A549 (cell line): Measurements from ENCODE around the gene SEL1L3. TPM values are rescaled to one million over a fixed set of nuclear protein-coding genes. Genes with fewer than 3 reads are reported as not detected.

ENCODE experiments used
- ATAC-seq, 2 experiments: fragments of 200-7000 bp in 1 of 2; fragments of >200 bp in 1 of 2; cut with Nextera tagmentation in 1 of 2; cut with Tn5 transposase in 1 of 2; 3 replicates each; pipeline versions ENCODE4 v1.8.0 to v1.9.1; 2018 to 2020; ENCODE audit warnings: mild to moderate bottlenecking in 1 of 2, moderate library complexity in 1 of 2
- CTCF ChIA-PET: fragments of 300-600 bp; sonication (Branson Sonifier 250); formaldehyde crosslinking; extraction: SDS; loops from one replicate; lab custom pipeline; 2021; ENCODE audit warnings: antibody characterized with exemption, inconsistent platforms; lab: Yijun Ruan, JAX
- POLR2A ChIA-PET: fragments of 350-600 bp; formaldehyde crosslinking; extraction: SDS; loops from one replicate; lab custom pipeline; 2021; ENCODE audit warnings: antibody characterized with exemption, inconsistent platforms; lab: Yijun Ruan, JAX
- DNase-seq, 2 experiments: peaks; one replicate each; pipeline versions ENCODE4 v3.0.0 to v3.0.0-alpha.2; 2011 to 2016; ENCODE audit warnings: low read depth in 1 of 2, low spot score in 1 of 2
- FAIRE-seq: peaks from 2 replicates; lab custom pipeline; 2011; peaks lifted over from hg19 to GRCh38; lab: Jason Lieb, UNC
- H3K27ac ChIP-seq, 2 experiments: fragments of >200 bp; sonication (Bioruptor Twin); formaldehyde crosslinking; 3 replicates each; pipeline ENCODE4 v1.5.1; 2016 to 2017
- H3K4me1 ChIP-seq: fragments of >200 bp; sonication (Bioruptor Twin); formaldehyde crosslinking; 3 replicates; pipeline ENCODE4 v1.6.1; 2016
- H3K4me2 ChIP-seq: fragments of >200 bp; sonication (Bioruptor Twin); formaldehyde crosslinking; 3 replicates; pipeline ENCODE4 v1.6.1; 2016
- H3K4me3 ChIP-seq: fragments of >200 bp; sonication (Bioruptor Twin); formaldehyde crosslinking; 3 replicates; pipeline ENCODE4 v1.5.1; 2016
- H3K9me3 ChIP-seq: fragments of >200 bp; sonication (Bioruptor Twin); formaldehyde crosslinking; 3 replicates; pipeline ENCODE4 v1.6.1; 2016
- BHLHE40 ChIP-seq: IDR thresholded peaks from 2 replicates; pipeline ENCODE4 v1.6.1; 2012; ENCODE audit warnings: low read depth, low read length, inconsistent platforms
- CHD2 ChIP-seq: fragments of 150-350 bp; IDR thresholded peaks from 2 replicates; pipeline ENCODE4 v1.6.1; 2014; ENCODE audit warnings: low read length; ENCODE audit not compliant: partially characterized antibody
- CTCF ChIP-seq: fragments of >200 bp; sonication (Bioruptor Twin); formaldehyde crosslinking; IDR thresholded peaks from 3 replicates; pipeline ENCODE4 v1.5.1; 2016
- E2F6 ChIP-seq: IDR thresholded peaks from 2 replicates; pipeline ENCODE4 v1.6.1; 2012; ENCODE audit warnings: low read depth, borderline replicate concordance
- ELK1 ChIP-seq: fragments of 150-350 bp; IDR thresholded peaks from 2 replicates; pipeline ENCODE4 v1.6.1; 2014; ENCODE audit warnings: low read depth, mild to moderate bottlenecking, low read length
- FOSL2 ChIP-seq, 2 experiments: fragments of 450-650 bp in 1 of 2; fragments of >200 bp in 1 of 2; sonication (Bioruptor Twin) in 1 of 2; formaldehyde crosslinking; IDR thresholded peaks; 2 replicates each; pipeline versions ENCODE4 v1.5.0 to v1.6.1; 2016 to 2020; ENCODE audit warnings: mild to moderate bottlenecking in 1 of 2, moderate library complexity in 1 of 2
- GATA3 ChIP-seq: IDR thresholded peaks from 2 replicates; pipeline ENCODE4 v1.6.1; 2012; ENCODE audit warnings: borderline replicate concordance
- HEYL ChIP-seq: fragments of 250-450 bp; sonication (Bioruptor Pico); IDR thresholded peaks from 2 replicates; pipeline ENCODE4 v1.8.0; 2021; ENCODE audit warnings: mild to moderate bottlenecking, moderate library complexity
- HOXA7 ChIP-seq: fragments of 250-450 bp; sonication (Bioruptor Pico); IDR thresholded peaks from 2 replicates; pipeline ENCODE4 v1.5.0; 2020; ENCODE audit warnings: mild to moderate bottlenecking, moderate library complexity
- HOXB13 ChIP-seq: fragments of 250-450 bp; sonication (Bioruptor Pico); IDR thresholded peaks from 2 replicates; pipeline ENCODE4 v1.5.0; 2020; ENCODE audit warnings: low read depth, mild to moderate bottlenecking, moderate library complexity
- KDM5A ChIP-seq: fragments of 200-600 bp; sonication (generic); IDR thresholded peaks from 2 replicates; pipeline ENCODE4 v1.6.1; 2016; ENCODE audit warnings: antibody characterized with exemption, mild to moderate bottlenecking
- NPAS2 ChIP-seq: fragments of 250-450 bp; sonication (Bioruptor Pico); IDR thresholded peaks from 2 replicates; pipeline ENCODE4 v1.8.0; 2022; ENCODE audit warnings: mild to moderate bottlenecking, moderate library complexity, borderline replicate concordance
- POLR2AphosphoS2 ChIP-seq: conservative IDR thresholded peaks from 2 replicates; pipeline ENCODE4 v1.6.1; 2012; ENCODE audit warnings: low read length, improper control_type of control experiment, inconsistent platforms
- RAD21 ChIP-seq, 2 experiments: fragments of >200 bp in 1 of 2; sonication (Bioruptor Twin) in 1 of 2; formaldehyde crosslinking in 1 of 2; IDR thresholded peaks in 1 of 2; conservative IDR thresholded peaks in 1 of 2; 2 replicates in 1 of 2; 3 replicates in 1 of 2; pipeline ENCODE4 v1.6.1; 2012 to 2018; ENCODE audit warnings: inconsistent platforms in 1 of 2
- RARB ChIP-seq: fragments of 250-450 bp; sonication (Bioruptor Pico); IDR thresholded peaks from 2 replicates; pipeline ENCODE4 v1.8.0; 2021; ENCODE audit warnings: mild to moderate bottlenecking, moderate library complexity
- RCOR1 ChIP-seq: fragments of 150-350 bp; IDR thresholded peaks from 2 replicates; pipeline ENCODE4 v1.6.1; 2014; ENCODE audit warnings: antibody characterized with exemption, low read length, low read depth
- REST ChIP-seq: fragments of 200-600 bp; sonication (generic); IDR thresholded peaks from 2 replicates; pipeline ENCODE4 v1.6.1; 2016; ENCODE audit warnings: antibody characterized with exemption, mild to moderate bottlenecking, moderate library complexity
- RFX5 ChIP-seq: fragments of 450-650 bp; IDR thresholded peaks from 2 replicates; pipeline ENCODE4 v1.7.1; 2014; ENCODE audit warnings: antibody characterized with exemption, mild to moderate bottlenecking, moderate library complexity
- ZSCAN20 ChIP-seq: fragments of 250-450 bp; sonication (Bioruptor Pico); IDR thresholded peaks from 2 replicates; pipeline ENCODE4 v1.8.0; 2022; ENCODE audit warnings: mild to moderate bottlenecking, moderate library complexity
- WGBS: methylation state at CpG from one replicate; pipeline ENCODE4 v1.1.6; 2017; ENCODE audit errors: missing lambda C conversion rate; 5-methylcytosine and 5-hydroxymethylcytosine counted together
- polyA plus RNA-seq, 4 experiments: library from polyadenylated mRNA; depleted of rRNA in 3 of 4; stranded (reverse); fragments of >200 nt; fragmentation: RNase III in 1 of 4; extraction: RNeasy Plus Mini Kit Qiagen cat#74134 plus additional on column Dnase treatment in 1 of 4; gene quantifications; 2 replicates in 3 of 4; 3 replicates in 1 of 4; pipeline ENCODE4 v1.2.3, GENCODE V29; 2011 to 2017
- TF ChIP-seq, protein P1 (sequence below): fragments of >200 bp; sonication (Bioruptor Twin); formaldehyde crosslinking; IDR thresholded peaks from 3 replicates; pipeline ENCODE4 v1.6.1; 2016

Gene SEL1L3
- polyA plus RNA-seq, 2 of the 4 experiments (the other 2 are of a cell fraction), result 26.1 to 27.0 TPM

GRCh38 chr4:25750874-25751273 is 111.9 kb downstream of the SEL1L3 start:
- POLR2A ChIA-PET, result no interaction called here
- no peak for FAIRE-seq
- Histone ChIP-seq H3K4me2 (no peak overlapping the region), H3K4me1 (no peaks in the 10 kb centered on the region)
- no peak for DNase-seq
- no peak for ATAC-seq
- TF ChIP-seq E2F6, result no peak
- TF ChIP-seq, protein P1, sequence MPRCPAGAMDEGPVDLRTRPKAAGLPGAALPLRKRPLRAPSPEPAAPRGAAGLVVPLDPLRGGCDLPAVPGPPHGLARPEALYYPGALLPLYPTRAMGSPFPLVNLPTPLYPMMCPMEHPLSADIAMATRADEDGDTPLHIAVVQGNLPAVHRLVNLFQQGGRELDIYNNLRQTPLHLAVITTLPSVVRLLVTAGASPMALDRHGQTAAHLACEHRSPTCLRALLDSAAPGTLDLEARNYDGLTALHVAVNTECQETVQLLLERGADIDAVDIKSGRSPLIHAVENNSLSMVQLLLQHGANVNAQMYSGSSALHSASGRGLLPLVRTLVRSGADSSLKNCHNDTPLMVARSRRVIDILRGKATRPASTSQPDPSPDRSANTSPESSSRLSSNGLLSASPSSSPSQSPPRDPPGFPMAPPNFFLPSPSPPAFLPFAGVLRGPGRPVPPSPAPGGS, result no peak
- TF ChIP-seq NPAS2 (CRISPR knock-in tag), result no peak
- no peak for TF ChIP-seq RARB
- no peak for TF ChIP-seq CTCF
- no peak for TF ChIP-seq RAD21 (conservative IDR thresholded peaks at IDR 0.05 in 1 of 2, IDR thresholded peaks at IDR 0.05 in 1 of 2)
- no peak for TF ChIP-seq HOXB13
- no peak for TF ChIP-seq POLR2AphosphoS2
- TF ChIP-seq CHD2, result no peak
- no peak for TF ChIP-seq RCOR1
- no peak for TF ChIP-seq KDM5A
- no peak for TF ChIP-seq ZSCAN20 (CRISPR knock-in tag)
- TF ChIP-seq REST, result no peak
- TF ChIP-seq HOXA7 (CRISPR knock-in tag), result no peak
- no peak for TF ChIP-seq HEYL (CRISPR knock-in tag)
- no peak for TF ChIP-seq ELK1
- TF ChIP-seq BHLHE40, result no peak
- TF ChIP-seq RFX5, result no peak
- no peak for TF ChIP-seq GATA3
- no peak for TF ChIP-seq FOSL2 (IDR thresholded peaks at IDR 0.05)
- no peak for TF ChIP-seq FOSL2 (CRISPR knock-in tag; IDR thresholded peaks at IDR 0.05)
- TF ChIP-seq, all 56 proteins: peak for 0
- CTCF ChIA-PET, result interaction anchor here (2.5 to 4.5 kb wide), 2 partner anchors 17 to 310 kb away, joined by 8 to 19 read pairs; no protein-coding TSS in a partner anchor
- Histone ChIP-seq H3K4me3 (no peak overlapping the region), H3K9me3 (no peaks in the 10 kb centered on the region), H3K27ac (no peak overlapping the region)
- WGBS, result 94% methylated on average over 4 of the region's 4 CpGs
